GF-D8 (cell line): Measurements from ENCODE around the gene FARS2.

Experiments
- DNase-seq: peaks from one replicate; lab custom pipeline; 2025; lab: John Stamatoyannopoulos, UW

FARS2 gene

GRCh38 chr6:5695260-5696245 is 434.2 kb downstream of the FARS2 start:
- peak; percentile 42 for DNase-seq

- DNase-seq: no peak
Measured at GRCh38 chr6:5697508-5697907, 436.2 kb downstream of the FARS2 start.

DNA sequence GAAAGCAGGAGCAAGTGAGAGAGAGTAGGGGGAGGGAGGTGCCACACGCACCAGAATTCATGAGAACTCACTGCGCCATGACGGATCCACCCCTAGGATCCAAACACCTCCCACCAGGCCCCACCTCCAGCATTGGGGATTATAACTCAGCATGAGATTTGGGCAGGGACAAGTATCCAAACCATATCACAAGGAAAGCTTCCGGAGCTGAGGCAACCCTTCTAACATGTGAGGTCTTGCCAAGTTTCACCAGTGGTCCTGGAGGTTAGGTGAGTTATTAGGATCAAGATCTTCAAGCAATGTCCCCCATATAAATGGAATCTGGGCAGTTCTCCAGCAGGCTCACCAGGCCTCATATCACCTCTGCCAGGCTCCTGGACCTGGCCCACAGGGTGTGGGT is 437.0 kb downstream of the FARS2 start:
- DNase-seq: no peak

- DNase-seq: peak; percentile 88
Measured at GRCh38 chr6:5699064-5699463, 437.8 kb downstream of the FARS2 start.

- no peak for DNase-seq
Measured at GRCh38 chr6:5701174-5701573, 439.9 kb downstream of the FARS2 start.

GRCh38 chr6:5704708-5705107 is 443.4 kb downstream of the FARS2 start:
- no peak for DNase-seq

- DNase-seq: no peak
Measured at GRCh38 chr6:5705252-5705651, 443.9 kb downstream of the FARS2 start.

DNA sequence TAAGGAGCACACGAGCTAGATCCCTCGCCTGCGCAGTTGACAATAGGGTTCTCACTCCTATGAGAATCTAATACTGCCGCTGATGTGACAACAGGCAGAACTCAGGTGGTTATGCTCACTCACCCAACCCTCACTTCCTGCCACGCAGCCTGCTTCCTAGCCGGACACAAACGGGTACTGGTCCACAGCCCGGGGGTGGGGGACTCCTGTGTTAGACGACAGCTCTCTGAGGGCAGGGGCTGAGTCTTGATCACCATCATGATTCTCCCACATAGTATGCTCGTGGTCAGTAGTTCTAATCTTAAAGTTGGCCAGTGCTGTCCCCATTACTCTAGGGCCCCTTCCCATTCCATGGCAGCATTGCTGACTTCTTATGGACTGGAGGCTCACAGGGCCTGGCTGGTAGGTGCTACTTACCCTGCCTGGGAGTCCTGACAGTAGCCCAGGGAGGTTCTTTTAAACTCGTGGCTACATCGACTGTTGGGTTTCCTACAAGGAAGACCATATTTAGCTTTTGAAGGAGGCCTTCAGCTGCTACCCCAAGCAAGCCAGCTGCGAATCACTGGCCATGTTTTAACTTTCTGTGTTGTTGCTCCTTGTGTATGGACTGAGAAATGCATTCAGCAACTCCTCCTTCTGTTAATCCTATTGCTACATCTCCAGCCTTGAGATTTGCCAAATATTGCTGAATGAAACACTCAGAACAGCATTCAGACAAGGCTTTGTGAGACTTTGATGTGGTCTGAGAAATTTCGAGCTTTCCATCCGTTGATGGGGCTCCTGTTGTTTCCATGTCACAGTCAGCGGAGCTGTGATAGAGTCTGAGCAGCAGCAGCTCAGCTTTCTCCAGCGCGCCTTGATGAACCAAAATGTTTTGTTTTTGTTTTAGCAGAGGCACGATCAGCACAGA is 445.1 kb downstream of the FARS2 start:
- no peak for DNase-seq

GRCh38 chr6:5707281-5708045 is 446.1 kb downstream of the FARS2 start:
- DNase-seq: no peak

DNA sequence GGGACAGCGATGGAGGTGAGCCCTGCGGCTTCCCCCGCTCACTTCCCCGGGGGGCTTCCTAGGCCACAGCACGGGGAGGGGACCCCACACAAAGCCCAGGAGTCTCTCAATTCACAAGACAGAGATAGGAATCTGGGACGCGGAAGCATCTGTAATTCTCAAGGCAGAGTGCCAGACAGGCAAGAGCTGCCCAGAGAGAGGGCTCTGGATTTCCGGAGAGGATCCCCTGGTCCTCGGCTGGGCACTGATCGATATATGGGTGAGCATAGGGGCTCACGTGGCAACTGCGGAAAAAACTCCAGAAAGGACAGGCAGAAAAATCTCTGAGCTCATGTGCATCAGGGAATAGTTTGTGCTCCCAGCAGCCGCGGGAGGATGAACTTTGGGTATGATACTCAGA is 449.2 kb downstream of the FARS2 start:
- DNase-seq: no peak

DNA sequence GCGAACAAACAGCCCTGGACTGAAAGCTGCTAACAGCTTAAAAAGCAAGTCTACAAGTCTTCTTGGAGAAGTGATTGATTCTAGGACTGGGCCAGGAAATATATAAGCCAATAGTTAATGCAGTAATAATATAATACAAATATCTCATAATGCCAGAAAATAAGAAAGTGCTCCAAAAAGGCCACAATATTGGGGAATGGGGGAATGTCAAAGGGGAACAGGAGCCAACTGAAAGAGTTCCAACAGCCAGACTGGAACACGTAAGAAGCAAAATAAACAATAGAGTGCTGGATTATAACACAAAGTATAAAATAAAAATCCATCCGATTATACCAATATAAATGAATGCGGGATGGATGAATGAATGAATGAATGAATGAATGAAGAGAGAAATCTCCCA is 449.6 kb downstream of the FARS2 start:
- no peak for DNase-seq

GRCh38 chr6:5712349-5713215 is 451.3 kb downstream of the FARS2 start:
- no peak for DNase-seq

DNA sequence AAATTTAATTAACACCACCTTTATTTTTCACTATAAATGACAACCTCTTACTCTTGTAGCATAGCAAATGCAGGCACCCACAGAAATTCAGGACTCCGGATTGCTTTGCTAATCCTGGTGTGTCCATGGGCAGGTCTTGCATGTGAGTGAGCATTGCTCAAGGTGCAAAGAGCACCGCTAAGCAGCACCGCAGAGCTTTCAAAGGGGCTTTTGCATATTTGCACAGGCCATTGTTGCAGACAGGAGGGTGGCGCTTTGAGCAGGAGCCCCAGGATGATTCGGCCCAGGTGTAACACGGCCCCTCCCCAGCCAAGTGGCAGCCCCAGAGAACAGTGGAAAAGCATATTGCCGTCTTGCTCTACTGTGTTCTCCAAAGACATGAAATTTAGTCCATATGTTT is 452.2 kb downstream of the FARS2 start:
- DNase-seq: no peak

DNA sequence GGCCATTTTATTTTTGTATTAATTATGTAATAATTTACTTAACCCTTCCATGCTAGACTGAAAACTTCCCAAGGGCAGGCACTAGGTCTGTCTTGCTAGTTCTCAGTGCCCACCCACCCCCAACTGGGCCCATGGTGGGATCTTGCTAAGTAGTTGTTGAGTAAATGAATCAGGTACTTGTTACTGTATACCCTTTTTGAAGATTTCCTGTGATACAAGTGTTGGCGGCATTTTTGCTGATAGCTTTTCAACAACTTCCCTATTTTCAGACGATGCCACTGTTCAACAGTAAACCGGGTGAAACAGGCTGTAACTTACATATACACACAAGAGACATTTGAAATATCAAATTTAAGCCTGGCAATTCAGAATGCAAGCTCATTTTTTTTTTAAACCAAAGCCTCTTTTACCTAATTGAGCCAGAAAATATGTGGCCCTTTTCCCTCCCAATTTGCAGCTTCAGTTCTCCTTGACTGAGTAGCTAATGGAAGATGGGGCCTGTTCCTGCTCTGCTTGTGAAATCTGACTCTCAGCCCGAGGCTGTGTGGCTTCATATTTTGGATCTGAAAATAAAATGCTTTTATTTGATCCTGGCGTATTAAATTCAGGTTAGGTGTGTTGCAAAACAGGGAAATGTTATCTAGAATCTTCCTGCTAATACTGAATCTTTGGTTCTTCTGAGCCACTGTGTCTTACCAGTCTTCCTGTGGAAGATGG is 457.1 kb downstream of the FARS2 start:
- DNase-seq: peak; percentile 22

DNA sequence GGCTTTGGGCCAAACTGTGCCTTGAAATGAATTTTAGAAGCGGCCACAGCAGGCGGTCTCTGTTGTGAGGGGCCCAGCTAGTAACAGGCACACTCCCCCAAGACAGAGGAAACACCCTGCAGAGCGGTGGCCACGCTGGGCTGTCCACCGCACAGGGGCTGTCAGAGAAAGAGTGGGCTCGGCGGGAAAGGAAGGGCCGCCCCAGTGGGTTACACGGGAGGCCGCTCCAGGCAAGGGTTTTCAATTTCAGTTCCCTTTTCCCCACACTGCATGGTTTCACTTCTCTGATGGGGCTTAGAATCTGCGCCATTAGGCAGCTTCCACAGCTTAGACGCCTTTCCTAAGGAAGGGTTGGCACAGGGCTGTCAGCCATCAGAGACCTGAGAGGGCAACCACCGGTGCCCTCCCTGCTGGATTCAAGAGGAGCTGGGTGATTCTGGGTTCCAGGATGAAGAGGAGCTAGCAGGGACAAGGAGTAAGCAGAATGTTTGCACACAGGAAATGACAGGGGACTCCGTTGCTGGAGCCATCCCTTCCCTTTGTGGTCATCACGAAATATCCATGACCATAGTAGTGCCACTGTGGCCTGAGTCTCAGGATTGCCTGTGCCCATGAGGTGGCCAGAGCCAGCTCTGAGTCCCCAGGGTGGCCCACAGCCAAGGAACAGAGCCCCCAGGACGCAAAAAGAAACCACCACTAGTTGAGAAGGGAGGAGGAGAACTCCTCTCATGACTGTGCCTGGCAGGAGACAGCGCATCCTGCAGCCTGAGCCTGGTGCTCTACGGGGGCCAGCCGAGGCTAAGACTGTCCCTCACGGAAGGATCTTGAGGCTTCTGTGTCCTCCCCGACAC is 462.8 kb downstream of the FARS2 start:
- no peak for DNase-seq

DNA sequence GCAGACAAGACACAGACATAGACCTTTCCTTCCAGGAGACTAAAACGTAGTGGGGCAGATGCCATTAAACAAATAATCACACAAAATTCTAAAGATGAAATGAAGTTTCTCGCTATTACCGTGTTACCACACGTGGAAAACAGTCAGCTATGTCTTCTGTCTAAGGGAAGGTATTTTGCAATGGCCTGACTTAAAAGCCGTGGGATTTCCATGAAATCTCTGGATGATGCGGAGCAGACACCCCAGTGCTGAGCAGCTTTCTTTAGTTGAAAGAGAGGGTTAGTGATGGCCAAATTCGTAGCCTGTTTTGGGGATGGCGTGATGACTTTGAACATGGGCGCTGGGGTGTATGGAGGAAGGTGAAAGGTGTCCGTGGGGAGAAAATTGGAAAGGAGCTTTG is 463.6 kb downstream of the FARS2 start:
- DNase-seq: no peak

DNA sequence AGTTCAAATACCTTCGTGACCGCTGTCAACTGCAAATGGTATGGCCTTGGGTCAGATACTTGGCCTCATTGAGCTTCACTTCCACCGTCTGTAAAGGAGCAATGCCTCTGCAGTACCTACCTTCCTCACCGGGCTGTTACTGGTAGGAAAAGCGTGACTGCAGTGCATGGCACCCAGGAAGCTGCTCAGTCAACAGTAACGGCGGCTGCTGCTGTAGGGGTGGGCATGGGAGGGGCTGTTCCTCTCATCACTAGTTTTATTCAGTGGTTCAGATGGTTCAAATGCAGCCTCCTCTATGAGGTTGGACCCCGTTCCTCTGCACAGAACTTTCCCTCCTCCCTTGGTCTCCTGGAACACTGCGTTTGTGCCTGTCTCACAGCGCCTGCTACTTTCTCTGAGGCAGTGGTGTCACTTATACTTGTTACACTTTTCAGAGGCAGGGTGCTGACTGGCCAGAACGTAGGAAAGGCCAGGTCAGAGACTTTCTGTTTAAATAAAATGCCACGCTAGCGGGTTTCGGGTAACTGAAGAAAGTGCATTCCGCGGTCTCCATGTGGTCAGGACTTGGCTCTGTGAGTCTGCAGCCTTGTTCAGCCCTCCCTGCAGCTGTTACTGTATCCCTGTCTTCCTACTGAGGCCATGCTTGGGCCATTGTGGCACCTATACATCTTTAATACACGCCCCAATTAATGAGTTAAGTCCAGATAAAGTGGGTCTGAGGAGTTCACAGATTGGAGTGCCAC is 465.8 kb downstream of the FARS2 start:
- DNase-seq: no peak

- no peak for DNase-seq
Measured at GRCh38 chr6:5728351-5729079, 467.2 kb downstream of the FARS2 start.
